ENCODE measurements around the gene CSGALNACT2.

- no peak for TF ChIP-seq POLR2A (IDR thresholded peaks at IDR 0.05)
- TF ChIP-seq CTCF (IDR thresholded peaks at IDR 0.05), result no peak
- TF ChIP-seq POLR2AphosphoS5 (IDR thresholded peaks at IDR 0.05), result no peak
Observed at GRCh38 chr10:43126759-43127424, 11.4 kb upstream of the CSGALNACT2 start.
